ENCODE results near the gene VAX1.

Gene VAX1

GRCh38 chr10:117163954-117164548 is 26.0 kb upstream of the VAX1 start:
- no peak for DNase-seq

GRCh38 chr10:117163061-117163953 is 25.2 kb upstream of the VAX1 start:
- DNase-seq: no peak

GRCh38 chr10:117162093-117163060 is 24.3 kb upstream of the VAX1 start:
- no peak for DNase-seq

- DNase-seq: no peak
Measured at GRCh38 chr10:117161386-117162033, 23.4 kb upstream of the VAX1 start.

DNA sequence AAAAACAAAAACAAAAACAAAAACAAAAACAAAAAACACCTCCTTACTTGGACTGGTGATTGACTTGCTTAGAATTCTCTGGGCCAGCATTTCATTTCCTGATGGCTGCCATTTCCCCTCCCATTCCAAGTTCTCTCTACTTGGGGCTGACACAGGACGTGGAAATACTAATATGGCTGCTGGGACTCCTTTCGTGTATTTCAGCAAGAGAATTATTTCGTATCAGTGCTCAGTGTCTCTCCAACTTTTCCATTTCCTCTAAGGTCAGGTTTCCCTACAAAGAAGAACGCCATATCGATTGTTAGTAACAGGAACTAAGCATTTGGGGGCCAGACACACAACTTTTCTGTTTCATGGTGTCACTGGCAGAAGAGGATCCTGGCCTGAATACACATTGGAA is 22.5 kb upstream of the VAX1 start:
- DNase-seq: no peak

GRCh38 chr10:117159390-117159789 is 21.3 kb upstream of the VAX1 start:
- no peak for DNase-seq

GRCh38 chr10:117158297-117158696 is 20.2 kb upstream of the VAX1 start:
- DNase-seq: no peak

GRCh38 chr10:117152668-117153067 is 14.6 kb upstream of the VAX1 start:
- no peak for DNase-seq

DNA sequence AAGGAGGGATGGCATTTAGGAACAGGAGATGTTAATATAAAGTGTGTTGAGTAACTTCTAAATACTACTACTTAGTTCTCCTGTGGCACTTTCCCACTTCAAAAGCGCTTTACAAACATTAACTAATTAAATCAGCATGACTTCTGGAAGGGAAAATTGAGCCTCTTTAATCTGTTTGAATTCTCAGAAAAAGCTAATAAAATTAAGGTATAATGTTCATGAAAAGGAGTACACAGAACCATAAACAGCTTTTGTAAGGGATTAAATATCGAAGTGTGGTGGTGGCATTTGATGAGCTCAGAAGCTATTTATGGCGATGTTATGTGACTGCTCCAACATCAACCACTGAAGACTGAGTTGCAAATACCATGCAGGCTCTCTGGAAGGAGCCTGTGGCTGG is 10.2 kb upstream of the VAX1 start:
- no peak for DNase-seq

DNA sequence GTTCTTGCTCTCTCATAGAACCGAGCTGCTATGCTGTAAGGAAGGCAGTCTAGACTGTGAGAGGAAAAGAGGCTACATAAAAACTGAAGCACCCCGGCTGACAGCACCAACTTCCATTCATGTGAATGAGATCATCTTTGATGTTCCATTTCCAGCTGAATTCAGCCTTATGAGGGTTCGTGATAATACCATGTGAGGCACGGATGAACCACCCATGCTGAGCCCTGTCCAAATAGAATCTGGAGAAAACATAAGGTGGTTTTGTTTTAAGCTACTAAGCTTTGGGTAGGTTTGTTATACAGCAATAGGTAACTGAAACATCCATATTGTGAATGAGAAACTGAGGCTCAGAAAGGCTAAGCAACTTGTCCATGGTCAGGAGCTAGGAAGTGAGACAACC is 6.9 kb upstream of the VAX1 start:
- no peak for DNase-seq

DNA sequence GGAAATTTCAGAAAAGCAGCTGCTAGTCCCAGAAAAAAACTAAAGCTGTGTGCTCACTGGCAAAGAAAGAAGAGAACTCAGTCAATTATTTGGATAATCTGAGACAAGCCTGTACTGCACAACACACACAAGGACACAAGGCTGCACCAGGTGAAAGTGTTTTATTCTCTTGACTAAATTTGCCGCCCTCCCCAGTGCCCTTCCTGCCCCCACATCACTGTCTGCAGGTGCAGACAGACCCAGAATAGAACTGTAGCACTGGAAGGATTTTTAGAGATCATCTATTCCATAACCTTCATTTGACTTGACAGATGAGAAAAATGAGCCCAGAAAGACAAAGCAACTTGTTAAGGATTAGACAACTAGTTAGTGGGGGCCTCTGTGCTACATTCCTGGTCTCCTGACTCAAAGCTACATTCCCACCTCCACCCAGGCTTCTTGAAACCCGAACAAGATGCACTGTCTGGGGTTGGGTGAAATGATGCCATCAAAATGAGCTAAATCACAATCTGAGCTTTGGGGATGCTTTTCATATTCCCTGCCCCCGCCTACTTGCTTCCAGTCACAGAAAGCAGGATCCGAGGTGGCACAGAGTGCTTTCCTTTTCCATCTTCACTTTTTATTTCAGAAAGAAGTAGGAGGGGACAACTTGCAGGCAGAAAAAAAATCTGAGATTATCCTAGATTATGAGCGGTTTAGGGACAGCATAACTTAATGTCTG is 5.2 kb upstream of the VAX1 start:
- no peak for DNase-seq

GRCh38 chr10:117140525-117140902 is 2.4 kb upstream of the VAX1 start:
- DNase-seq: no peak

DNA sequence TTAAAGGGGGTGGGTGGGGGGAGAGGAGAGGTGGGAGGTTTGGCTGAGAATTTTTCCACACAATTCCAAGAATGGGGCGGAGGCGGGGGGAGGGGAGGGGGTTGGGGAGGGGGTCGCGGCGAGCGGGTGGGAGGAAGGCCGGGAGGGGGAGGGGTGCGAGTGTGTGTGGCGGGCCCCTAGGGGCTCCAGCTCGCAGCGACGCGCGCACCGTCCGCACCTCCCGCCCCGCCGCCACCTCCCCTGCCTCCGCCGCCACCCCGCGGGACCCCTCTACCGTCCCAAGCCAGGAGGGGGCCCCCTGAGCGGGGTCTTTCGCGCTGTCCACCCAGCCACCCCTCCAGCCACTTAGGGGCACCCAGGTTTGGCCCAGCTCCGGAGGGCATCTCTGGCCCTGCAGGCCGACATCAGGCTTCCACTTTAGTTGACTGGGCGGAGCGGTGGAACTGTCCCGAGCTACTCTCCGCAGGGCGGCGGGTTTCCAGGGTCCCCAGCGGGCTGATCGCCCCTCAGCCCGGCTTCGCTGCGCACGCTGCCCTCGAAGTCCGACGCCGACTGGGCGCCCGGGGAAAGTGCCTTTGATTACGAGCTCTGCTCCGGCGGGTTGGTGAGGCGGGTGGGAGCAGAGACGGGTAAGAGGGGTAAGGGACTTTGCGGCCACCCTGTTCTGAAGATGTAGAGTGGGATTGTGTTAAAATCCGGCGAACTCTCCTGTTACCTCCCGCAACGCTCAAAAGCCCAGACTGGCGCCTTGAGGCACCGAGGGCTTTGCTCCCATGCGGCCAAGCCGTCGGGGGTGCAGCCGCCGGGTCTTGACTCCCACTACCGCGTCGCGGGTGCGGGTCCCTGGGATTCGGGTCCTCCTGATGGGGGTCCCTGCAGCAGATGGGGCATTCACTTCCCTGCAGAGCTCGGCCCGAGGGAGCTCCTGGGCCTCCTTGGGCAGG is 1.8 kb upstream of the VAX1 start:
- no peak for DNase-seq

DNA sequence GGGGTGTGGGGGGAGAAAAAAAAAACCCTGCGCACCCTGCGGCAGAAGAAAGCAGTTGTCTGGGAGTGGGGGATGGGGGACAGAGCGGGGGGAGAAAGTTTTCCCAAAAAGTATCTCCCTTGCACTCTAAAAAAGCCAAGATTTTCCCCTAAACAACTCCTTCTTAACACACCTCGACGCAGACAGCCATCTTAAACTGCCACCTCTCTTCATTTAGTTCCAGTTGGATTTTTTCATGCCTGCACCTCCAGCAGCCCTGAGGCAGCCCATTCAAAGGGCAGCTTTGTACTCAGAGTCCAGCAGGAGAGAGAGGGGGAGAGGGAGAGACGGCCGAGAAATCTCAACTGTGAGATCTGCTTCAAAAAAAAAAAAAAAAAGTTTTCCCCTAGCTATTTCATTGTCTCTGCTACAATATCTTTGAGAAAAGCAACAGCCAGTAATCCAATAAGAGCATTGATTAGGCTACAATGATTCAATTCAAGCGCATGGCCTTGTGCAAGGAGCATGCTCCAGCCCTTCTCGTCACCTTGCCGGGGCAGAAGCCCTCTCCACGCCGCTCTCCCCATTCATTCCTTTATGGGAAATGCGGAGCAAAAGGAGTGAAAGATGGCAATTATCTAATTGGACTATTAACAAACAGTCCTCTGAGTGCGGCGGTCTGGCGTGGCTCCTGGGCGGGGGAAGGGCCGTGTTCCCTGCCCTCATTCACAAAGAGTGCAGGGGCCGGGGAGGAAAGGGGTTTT is 939 bp upstream of the VAX1 start:
- no peak for DNase-seq

GRCh38 chr10:117137031-117137910 is 799 bp downstream of the VAX1 start:
- DNase-seq: no peak

- DNase-seq: no peak
Measured at GRCh38 chr10:117136391-117136975, 1.6 kb downstream of the VAX1 start.

GRCh38 chr10:117135480-117136140 is 2.5 kb downstream of the VAX1 start:
- no peak for DNase-seq

GRCh38 chr10:117135026-117135372 is 3.1 kb downstream of the VAX1 start:
- DNase-seq: no peak
